ENCODE data around the gene WDR93. TPM values are rescaled to one million over a fixed set of nuclear protein-coding genes. Genes with fewer than 3 reads are reported as not detected.

The WDR93 gene
- polyA plus RNA-seq, 1 donor from 2014 or later = not detected

- peaks cover 0 to 2% (median 0%) of the 10 kb centered on the region in 3 donors for H3K4me1 Mint-ChIP-seq
- no peaks in the 10 kb centered on the region for H3K9me3 Mint-ChIP-seq
- H3K36me3 Mint-ChIP-seq = peaks cover 1% of the 10 kb centered on the region
Observed at GRCh38 chr15:89758283-89758682, 67.7 kb downstream of the WDR93 start.

GRCh38 chr15:89758981-89759380, 68.4 kb downstream of the WDR93 start:
- Mint-ChIP-seq H3K9me3 (no peaks in the 10 kb centered on the region), H3K27me3 (peaks cover 7% of the 10 kb centered on the region), H3K4me1 (peaks cover 0 to 2% (median 0%) of the 10 kb centered on the region in 3 donors), H3K4me3 (no peak overlapping the region), H3K36me3 (peaks cover 1% of the 10 kb centered on the region), H3K27ac (no peak overlapping the region)

More at GRCh38 chr15:89758283-89758682, 67.7 kb downstream of the WDR93 start:
- Mint-ChIP-seq H3K4me3 (no peak overlapping the region), H3K27me3 (peaks cover 7% of the 10 kb centered on the region), H3K27ac (no peak overlapping the region)

DNA sequence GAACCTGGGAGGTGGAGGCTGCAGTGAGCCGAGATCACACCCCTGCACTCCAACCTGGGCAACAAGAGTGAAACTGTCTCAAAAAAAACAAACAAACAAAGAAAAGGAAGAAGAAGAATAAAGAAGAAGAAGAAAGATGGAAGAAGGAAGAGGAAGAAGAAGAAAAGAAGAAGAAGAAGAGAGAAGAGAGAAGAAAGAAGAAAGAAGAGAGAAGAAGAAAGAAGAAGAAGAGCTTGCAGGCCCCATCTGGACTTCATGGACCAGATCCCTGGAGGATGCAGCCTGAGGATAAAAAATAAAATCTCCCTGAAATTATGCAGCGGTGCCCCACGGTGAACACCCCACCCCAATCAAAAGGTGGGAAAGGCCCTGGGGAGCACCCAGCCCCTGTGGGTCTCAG, 69.2 kb downstream of the WDR93 start:
- Mint-ChIP-seq H3K9me3 (no peaks in the 10 kb centered on the region), H3K27ac (no peak overlapping the region), H3K36me3 (peaks cover 1% of the 10 kb centered on the region), H3K27me3 (peaks cover 7% of the 10 kb centered on the region), H3K4me1 (peaks cover 0 to 2% (median 0%) of the 10 kb centered on the region in 3 donors), H3K4me3 (peak overlapping the region in 1 of 4 donors; percentile 78)

DNA sequence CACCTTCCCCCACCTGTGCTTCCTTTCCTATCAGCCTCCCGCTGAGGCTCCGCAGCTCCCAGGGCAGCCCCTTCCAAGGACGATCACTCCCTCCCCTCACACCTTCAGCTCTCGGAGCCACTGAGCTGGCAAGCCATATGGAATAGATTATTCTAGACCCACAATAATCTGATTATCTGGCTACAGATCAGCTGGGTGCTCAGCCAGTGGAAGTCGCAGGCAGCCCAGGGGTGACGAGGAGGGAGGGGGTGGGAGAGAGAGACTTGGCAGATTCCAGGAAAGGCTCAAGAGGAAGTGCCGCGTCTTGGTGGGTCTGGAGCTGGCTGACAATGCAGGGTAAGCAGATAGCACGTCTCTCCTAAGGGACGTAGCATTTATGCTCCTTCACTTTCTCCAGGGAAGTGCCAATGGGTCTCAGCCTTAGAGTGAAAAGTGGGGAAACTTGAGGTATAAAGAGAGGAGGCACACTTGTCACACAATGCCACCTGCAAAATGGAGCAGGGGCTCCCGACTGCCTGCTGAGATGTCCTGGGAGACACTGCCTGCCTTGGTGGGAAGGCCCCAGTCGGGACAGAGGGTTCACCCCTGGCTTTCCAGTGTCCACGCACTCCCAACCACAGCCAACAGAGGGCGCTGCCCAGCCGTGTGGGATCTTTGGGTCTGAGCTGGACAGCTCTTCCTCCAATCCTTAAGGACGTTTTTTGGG, 69.8 kb downstream of the WDR93 start:
- peaks cover 1% of the 10 kb centered on the region for H3K36me3 Mint-ChIP-seq
- H3K27ac Mint-ChIP-seq = no peak overlapping the region
- peaks cover 0 to 1% (median 0%) of the 10 kb centered on the region in 3 donors for H3K9me3 Mint-ChIP-seq
- peaks cover 0 to 2% (median 0%) of the 10 kb centered on the region in 3 donors for H3K4me1 Mint-ChIP-seq
- peaks cover 7% of the 10 kb centered on the region for H3K27me3 Mint-ChIP-seq
- H3K4me3 Mint-ChIP-seq = no peak overlapping the region

DNA sequence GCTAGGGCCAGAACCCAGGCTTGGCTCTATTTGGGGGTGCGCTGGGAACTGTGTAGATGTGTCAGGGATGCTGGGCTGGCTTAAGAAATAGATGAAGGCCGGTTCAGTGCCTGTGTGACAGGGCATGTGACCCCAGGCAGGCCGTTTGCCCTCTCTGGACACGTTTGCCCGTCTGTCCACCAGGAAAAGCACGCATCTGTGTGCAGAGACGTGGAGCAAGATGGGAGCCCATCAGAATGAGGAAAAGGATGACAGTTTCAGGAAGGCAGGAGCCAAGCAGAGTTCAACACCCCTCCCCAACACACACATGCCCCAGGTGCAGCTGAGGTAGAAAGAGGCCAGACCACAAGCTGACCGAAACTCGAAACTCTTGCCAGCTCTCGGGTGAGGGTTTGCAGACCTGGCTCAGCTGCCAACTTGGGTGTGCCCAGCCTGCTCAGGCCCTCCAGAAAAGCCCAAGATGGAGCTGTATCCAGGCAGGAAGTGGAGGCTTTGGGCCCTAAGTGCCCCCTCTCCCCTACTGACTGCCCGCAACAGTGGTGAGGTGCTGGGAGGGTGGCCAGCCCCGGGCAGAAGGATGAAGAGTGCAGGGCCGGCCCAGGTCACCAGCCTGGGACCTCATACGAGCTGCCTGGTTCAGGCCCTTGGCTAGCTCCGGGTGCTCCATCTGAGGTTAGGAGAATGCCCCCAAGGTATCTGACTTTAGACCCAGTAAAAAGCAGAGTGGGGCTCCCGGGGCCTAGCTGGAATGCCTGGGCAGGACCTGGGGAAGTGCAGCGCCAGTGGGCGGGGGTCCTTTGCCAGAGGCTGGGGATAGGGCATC, 70.6 kb downstream of the WDR93 start:
- Mint-ChIP-seq H3K27me3 (peaks cover 7% of the 10 kb centered on the region), H3K4me1 (peaks cover 0 to 2% (median 0%) of the 10 kb centered on the region in 3 donors), H3K36me3 (peaks cover under 1% of the 10 kb centered on the region), H3K9me3 (peaks cover 0 to 1% (median 0%) of the 10 kb centered on the region in 3 donors), H3K27ac (no peak overlapping the region), H3K4me3 (no peak overlapping the region)

- H3K27ac Mint-ChIP-seq = no peak overlapping the region
- H3K4me1 Mint-ChIP-seq = peaks cover 0 to 2% (median 0%) of the 10 kb centered on the region in 3 donors
- H3K36me3 Mint-ChIP-seq = no peaks in the 10 kb centered on the region
- H3K27me3 Mint-ChIP-seq = peaks cover 6% of the 10 kb centered on the region
- H3K4me3 Mint-ChIP-seq = no peak overlapping the region
- H3K9me3 Mint-ChIP-seq = peaks cover 0 to 1% (median 0%) of the 10 kb centered on the region in 3 donors
Observed at GRCh38 chr15:89761929-89762328, 71.3 kb downstream of the WDR93 start.

- H3K27me3 Mint-ChIP-seq = peaks cover 4% of the 10 kb centered on the region
- H3K36me3 Mint-ChIP-seq = no peaks in the 10 kb centered on the region
- H3K9me3 Mint-ChIP-seq = peaks cover 0 to 1% (median 0%) of the 10 kb centered on the region in 3 donors
- H3K27ac Mint-ChIP-seq = no peak overlapping the region
- H3K4me1 Mint-ChIP-seq = peaks cover 0 to 2% (median 0%) of the 10 kb centered on the region in 3 donors
- no peak overlapping the region for H3K4me3 Mint-ChIP-seq
Observed at GRCh38 chr15:89765694-89766093, 75.1 kb downstream of the WDR93 start.

DNA sequence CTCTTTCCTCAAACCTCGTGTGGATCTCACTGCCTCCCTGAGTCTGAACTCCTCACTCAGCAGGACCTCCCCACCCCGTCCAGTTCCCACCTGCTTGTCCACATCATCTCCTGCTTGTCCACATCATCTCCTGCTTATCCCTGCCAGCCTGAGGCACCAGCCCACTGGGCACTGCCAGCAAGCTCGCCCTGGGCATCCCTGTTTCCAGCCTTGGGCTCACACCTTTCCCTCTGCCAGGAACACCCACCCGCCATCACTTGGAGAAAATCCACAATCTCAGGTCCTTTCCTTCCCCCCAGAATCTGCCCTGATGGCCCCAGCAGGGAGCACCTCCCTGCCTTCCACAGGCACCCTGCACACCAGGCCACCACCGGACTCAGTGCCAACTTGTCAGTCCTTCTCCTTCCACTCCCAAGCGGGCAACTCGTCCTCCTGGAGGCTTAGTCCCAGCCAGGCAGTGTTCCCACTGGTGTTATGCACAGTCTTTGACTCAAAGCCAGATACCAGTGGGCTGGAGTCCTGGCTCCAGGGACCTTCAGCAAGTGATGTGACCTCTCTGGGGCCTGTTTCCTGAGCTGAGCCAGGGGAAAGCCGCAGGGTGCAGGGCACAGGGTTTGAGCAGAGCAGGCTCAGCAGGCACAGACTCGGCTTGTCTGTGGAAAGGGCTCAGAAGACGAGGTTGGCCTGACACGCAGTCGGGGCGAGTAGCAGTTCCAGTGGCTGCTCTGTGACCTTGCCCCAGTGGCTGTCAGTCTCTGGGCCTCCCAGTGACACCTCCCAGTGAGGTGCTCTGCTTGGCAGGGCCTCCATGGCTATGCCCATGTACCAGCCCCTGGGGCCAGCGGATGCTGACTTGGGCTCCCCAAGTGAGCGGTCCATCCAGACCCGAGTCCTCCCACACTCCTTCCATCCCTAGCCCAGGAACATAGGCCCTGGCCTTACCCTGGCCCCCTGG, 76.0 kb downstream of the WDR93 start:
- no peaks in the 10 kb centered on the region for H3K27me3 Mint-ChIP-seq
- no peaks in the 10 kb centered on the region for H3K4me1 Mint-ChIP-seq
- H3K27ac Mint-ChIP-seq = no peak overlapping the region
- H3K4me3 Mint-ChIP-seq = peak overlapping the region in 1 of 4 donors; percentile 80
- peaks cover 0 to 1% (median 0%) of the 10 kb centered on the region in 3 donors for H3K9me3 Mint-ChIP-seq
- H3K36me3 Mint-ChIP-seq = no peaks in the 10 kb centered on the region

DNA sequence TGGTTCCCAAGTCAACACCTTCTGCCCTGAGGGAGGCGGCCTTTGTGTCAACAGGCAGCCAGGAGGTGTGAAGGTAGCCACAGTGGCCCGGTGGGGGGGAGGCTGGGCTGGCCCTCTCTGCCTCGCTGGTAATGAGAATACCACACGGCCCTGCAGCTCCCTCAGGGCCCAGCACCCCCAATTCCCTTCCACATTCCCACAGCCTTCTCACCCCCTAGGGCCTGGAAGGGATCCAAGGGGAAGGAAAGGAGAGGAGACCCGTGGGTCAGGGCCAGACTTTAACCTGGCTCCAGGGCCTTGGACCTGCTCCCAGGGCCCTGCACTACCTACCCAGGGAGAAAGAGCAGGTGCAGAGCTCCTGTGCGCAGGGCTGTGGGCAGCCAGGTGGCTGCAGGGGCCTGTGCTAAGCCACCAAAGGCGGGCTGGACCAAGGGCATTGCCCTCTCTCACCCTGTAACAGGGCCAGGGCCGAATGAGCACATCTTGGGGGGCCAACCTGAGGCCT, 76.9 kb downstream of the WDR93 start:
- H3K9me3 Mint-ChIP-seq = peaks cover 0 to 1% (median 0%) of the 10 kb centered on the region in 3 donors
- H3K27me3 Mint-ChIP-seq = no peaks in the 10 kb centered on the region
- no peaks in the 10 kb centered on the region for H3K4me1 Mint-ChIP-seq
- H3K4me3 Mint-ChIP-seq = no peak overlapping the region
- H3K27ac Mint-ChIP-seq = no peak overlapping the region
- H3K36me3 Mint-ChIP-seq = no peaks in the 10 kb centered on the region

GRCh38 chr15:89768071-89768500, 77.5 kb downstream of the WDR93 start:
- Mint-ChIP-seq H3K4me1 (no peaks in the 10 kb centered on the region), H3K4me3 (no peak overlapping the region), H3K36me3 (no peaks in the 10 kb centered on the region), H3K27me3 (no peaks in the 10 kb centered on the region), H3K9me3 (peaks cover 0 to 1% (median 0%) of the 10 kb centered on the region in 3 donors), H3K27ac (no peak overlapping the region)

DNA sequence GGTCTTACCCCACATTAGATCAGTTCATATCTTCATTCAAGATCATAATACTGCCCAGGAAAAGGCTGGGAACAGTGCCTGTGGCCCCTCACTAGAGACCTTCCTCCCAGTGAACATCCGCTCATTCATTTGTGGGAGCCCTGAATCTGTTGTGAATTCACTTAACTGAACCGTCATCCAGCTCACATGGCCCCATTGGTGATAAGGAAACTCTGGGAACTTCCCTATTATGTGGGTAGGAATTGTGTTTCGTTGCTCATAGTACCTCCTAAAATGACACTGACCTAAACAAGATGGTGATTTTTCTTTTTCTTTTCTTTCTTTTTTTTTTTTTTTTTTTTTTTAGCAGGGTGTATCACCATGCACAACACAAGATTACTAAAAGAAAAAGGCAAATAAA, 78.8 kb downstream of the WDR93 start:
- Mint-ChIP-seq H3K36me3 (no peaks in the 10 kb centered on the region), H3K27me3 (no peaks in the 10 kb centered on the region), H3K4me3 (no peak overlapping the region), H3K9me3 (peaks cover 0 to 1% (median 0%) of the 10 kb centered on the region in 3 donors), H3K4me1 (peaks cover 0 to 2% (median 0%) of the 10 kb centered on the region in 3 donors), H3K27ac (no peak overlapping the region)

GRCh38 chr15:89770041-89770440, 79.4 kb downstream of the WDR93 start:
- no peak overlapping the region for H3K4me3 Mint-ChIP-seq
- H3K27ac Mint-ChIP-seq = no peak overlapping the region
- no peaks in the 10 kb centered on the region for H3K36me3 Mint-ChIP-seq
- peaks cover 0 to 2% (median 0%) of the 10 kb centered on the region in 3 donors for H3K4me1 Mint-ChIP-seq
- H3K9me3 Mint-ChIP-seq = peaks cover 0 to 1% (median 0%) of the 10 kb centered on the region in 3 donors
- peaks cover 2% of the 10 kb centered on the region for H3K27me3 Mint-ChIP-seq

DNA sequence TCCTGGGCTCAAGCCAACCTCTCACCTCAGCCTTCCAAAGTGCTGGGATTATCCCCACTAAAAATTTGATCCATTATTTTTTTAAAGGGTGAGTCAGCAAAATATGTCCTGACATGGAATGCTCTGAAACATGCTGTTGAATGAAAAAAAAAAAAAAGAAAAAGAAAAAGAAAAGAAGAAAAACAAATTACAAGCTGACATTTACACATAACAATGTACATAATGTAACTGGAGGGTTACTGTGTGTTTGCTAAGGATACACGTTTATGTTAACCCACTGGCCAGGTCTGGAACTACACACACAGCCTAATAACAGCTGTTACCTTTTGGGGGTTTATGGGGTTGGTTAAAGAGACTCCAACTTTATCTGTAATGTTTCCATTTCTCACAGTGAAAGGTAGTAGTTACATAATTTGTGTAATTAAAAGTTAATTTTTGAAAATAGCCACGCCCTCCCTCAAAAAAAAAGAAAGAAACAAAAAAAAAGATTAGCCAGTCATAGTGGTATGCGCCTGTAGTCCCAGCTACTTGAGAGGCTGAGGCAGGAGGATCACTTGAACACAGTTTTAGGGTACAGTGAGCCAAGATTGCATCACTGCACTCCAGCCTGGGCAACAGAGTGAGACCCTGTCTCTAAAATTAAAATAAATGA, 82.4 kb downstream of the WDR93 start:
- peaks cover 0 to 2% (median 0%) of the 10 kb centered on the region in 3 donors for H3K4me1 Mint-ChIP-seq
- no peaks in the 10 kb centered on the region for H3K9me3 Mint-ChIP-seq
- H3K27ac Mint-ChIP-seq = no peak overlapping the region
- no peak overlapping the region for H3K4me3 Mint-ChIP-seq
- no peaks in the 10 kb centered on the region for H3K36me3 Mint-ChIP-seq
- H3K27me3 Mint-ChIP-seq = peaks cover 7% of the 10 kb centered on the region

- H3K9me3 Mint-ChIP-seq = no peaks in the 10 kb centered on the region
- no peak overlapping the region for H3K4me3 Mint-ChIP-seq
- no peak overlapping the region for H3K27ac Mint-ChIP-seq
- H3K4me1 Mint-ChIP-seq = peaks cover 0 to 2% (median 0%) of the 10 kb centered on the region in 3 donors
- H3K27me3 Mint-ChIP-seq = peaks cover 7% of the 10 kb centered on the region
- no peaks in the 10 kb centered on the region for H3K36me3 Mint-ChIP-seq
Observed at GRCh38 chr15:89774492-89774891, 83.9 kb downstream of the WDR93 start.

All from IgD-negative memory B cell (primary cell).